Measurements from ENCODE around the gene NSFL1C.

The NSFL1C gene

DNA sequence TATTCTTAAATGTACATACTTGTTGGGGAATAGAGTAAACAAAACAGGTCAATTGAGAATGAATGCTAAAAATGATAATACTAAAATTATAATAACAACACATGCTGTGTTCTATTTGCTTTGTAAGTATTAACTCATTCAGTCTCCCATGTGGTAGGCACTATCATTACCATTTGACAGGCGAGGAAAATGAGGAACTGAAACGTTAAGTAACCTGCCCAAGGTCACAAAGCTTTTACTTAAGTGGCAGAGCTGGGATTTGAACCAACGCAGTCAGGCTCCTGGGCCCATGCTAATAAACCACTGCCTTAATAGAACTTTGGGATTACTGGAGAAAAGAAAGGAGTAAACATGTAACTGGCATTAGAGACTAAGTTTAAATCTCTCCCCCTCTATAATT is 3.8 kb downstream of the NSFL1C start:
- no peaks in the 10 kb centered on the region for H3K9me3 ChIP-seq
- peaks cover 13 to 45% (median 39%) of the 10 kb centered on the region in 3 donors for H3K36me3 ChIP-seq
- TF ChIP-seq, protein P1, sequence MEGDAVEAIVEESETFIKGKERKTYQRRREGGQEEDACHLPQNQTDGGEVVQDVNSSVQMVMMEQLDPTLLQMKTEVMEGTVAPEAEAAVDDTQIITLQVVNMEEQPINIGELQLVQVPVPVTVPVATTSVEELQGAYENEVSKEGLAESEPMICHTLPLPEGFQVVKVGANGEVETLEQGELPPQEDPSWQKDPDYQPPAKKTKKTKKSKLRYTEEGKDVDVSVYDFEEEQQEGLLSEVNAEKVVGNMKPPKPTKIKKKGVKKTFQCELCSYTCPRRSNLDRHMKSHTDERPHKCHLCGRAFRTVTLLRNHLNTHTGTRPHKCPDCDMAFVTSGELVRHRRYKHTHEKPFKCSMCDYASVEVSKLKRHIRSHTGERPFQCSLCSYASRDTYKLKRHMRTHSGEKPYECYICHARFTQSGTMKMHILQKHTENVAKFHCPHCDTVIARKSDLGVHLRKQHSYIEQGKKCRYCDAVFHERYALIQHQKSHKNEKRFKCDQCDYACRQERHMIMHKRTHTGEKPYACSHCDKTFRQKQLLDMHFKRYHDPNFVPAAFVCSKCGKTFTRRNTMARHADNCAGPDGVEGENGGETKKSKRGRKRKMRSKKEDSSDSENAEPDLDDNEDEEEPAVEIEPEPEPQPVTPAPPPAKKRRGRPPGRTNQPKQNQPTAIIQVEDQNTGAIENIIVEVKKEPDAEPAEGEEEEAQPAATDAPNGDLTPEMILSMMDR (IDR thresholded peaks at IDR 0.05): no peak
- no peak overlapping the region for H3K4me3 ChIP-seq
- H3K27ac ChIP-seq: no peak overlapping the region
- peaks cover 0 to 41% (median 32%) of the 10 kb centered on the region in 4 donors for H3K4me1 ChIP-seq
- no peaks in the 10 kb centered on the region for H3K27me3 ChIP-seq
- no peak for DNase-seq
- intact Hi-C loops (cut with DNase I; ENCODE audit: low total_unique reads): loop anchor here (10.0 kb wide), 1 partner anchor 348 kb away; the partner anchor contains the start of gene PSMF1

DNA sequence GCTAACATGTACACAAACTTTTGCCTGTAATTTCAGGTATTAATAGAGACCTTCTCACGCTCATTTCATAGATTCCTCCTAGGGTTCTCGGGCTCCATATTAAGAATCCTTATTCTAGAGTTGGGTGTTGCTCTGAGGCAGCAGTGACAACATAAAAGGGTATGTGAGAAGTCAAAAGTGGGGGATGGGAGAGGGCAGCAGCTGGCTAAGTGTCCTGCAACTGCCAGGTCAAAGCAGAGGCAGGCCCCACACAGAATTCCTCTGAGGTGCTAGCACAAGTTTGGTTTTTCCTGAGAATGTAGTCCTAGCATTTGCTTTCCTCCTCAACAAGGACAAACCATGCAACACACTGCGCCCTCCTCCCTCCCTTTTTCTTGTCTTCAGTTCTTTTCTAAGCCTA is 4.6 kb downstream of the NSFL1C start:
- intact Hi-C loops (cut with DNase I; ENCODE audit: low total_unique reads): loop anchor here (10.0 kb wide), 1 partner anchor 347 kb away; the partner anchor contains the start of gene PSMF1
- Histone ChIP-seq H3K9me3 (no peaks in the 10 kb centered on the region), H3K36me3 (peaks cover 21 to 53% (median 48%) of the 10 kb centered on the region in 3 donors), H3K27me3 (no peaks in the 10 kb centered on the region), H3K4me1 (peaks cover 0 to 37% (median 29%) of the 10 kb centered on the region in 4 donors), H3K27ac (no peak overlapping the region), H3K4me3 (no peak overlapping the region)
- TF ChIP-seq, protein P1 (IDR thresholded peaks at IDR 0.05): no peak
- DNase-seq: no peak

GRCh38 chr20:1460275-1460674 is 6.4 kb downstream of the NSFL1C start:
- Histone ChIP-seq H3K36me3 (peaks cover 26 to 71% (median 62%) of the 10 kb centered on the region in 3 donors), H3K4me3 (no peak overlapping the region), H3K9me3 (no peaks in the 10 kb centered on the region), H3K4me1 (peaks cover 0 to 26% (median 19%) of the 10 kb centered on the region in 4 donors), H3K27ac (no peak overlapping the region), H3K27me3 (no peaks in the 10 kb centered on the region)
- intact Hi-C loops (cut with DNase I; ENCODE audit: low total_unique reads): loop anchor here (10.0 kb wide), 1 partner anchor 345 kb away; the partner anchor contains the start of gene PSMF1
- TF ChIP-seq, protein P1 (IDR thresholded peaks at IDR 0.05): no peak
- no peak for DNase-seq

DNA sequence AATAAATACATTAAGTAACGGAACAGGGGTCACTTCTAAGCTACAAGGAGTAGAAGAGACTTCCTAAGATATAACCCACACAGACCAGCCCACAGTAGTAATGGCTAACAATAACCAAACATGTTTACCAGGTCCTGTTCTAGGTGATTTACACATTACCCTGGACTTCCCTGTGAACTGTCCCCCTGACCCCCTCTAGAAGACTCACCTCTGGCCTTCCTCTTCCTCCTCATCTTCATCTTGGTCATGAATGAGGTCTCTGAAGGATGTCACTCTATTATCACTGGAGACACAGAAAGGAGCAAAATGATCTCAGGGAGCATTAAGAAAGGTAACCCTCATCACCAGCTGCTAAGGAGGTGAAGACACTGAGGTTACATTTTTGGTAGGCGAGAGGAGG is 8.7 kb downstream of the NSFL1C start:
- Histone ChIP-seq H3K4me1 (peaks cover 0 to 4% (median under 1%) of the 10 kb centered on the region in 4 donors), H3K27ac (no peak overlapping the region), H3K36me3 (peaks cover 45 to 86% (median 81%) of the 10 kb centered on the region in 3 donors), H3K27me3 (no peaks in the 10 kb centered on the region), H3K9me3 (no peaks in the 10 kb centered on the region), H3K4me3 (no peak overlapping the region)
- TF ChIP-seq, protein P1 (IDR thresholded peaks at IDR 0.05): no peak
- no peak for DNase-seq
- intact Hi-C loops (cut with DNase I; ENCODE audit: low total_unique reads): no loop called here

DNA sequence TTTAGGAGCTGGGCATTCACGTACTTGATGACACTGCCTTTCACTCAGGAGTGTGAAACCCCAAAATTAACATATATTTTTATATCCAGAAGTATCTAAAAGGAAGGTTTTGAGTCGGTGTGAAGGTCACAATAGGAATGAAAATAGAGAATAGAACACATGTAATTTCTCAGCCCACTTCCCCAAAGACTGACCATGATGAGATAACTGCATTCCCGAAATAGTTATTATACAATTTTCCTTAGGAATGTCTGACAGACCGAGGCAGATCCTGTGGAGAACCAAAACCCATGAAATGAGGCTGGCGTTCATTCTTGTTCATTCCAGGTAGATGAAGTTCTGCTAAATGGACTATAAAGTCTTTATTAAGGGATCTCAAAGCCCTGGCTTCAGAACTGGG is 10.3 kb downstream of the NSFL1C start:
- DNase-seq: no peak
- H3K36me3 ChIP-seq: peaks cover 61 to 95% (median 94%) of the 10 kb centered on the region in 3 donors
- H3K4me3 ChIP-seq: no peak overlapping the region
- intact Hi-C loops (cut with DNase I; ENCODE audit: low total_unique reads): no loop called here
- H3K4me1 ChIP-seq: no peaks in the 10 kb centered on the region
- H3K9me3 ChIP-seq: peaks cover 0 to 6% (median 2%) of the 10 kb centered on the region in 3 donors
- no peaks in the 10 kb centered on the region for H3K27me3 ChIP-seq
- no peak overlapping the region for H3K27ac ChIP-seq
- TF ChIP-seq, protein P1 (IDR thresholded peaks at IDR 0.05): no peak
